Bronchial epithelial cell (primary cell): ENCODE results near the gene AKR1C2. TPM values are rescaled to one million over a fixed set of nuclear protein-coding genes. Genes with fewer than 3 reads are reported as not detected.
"Not testable (repeated sequence)": the region's sequence is repeated elsewhere in the genome, so short reads cannot be mapped to it uniquely, and the experiment has no call there.

Experiments
- DNase-seq: peaks from one replicate; pipeline ENCODE4 v3.0.0-alpha.2; 2010; ENCODE audit warnings: low read depth
- FAIRE-seq: peaks from 2 replicates; lab custom pipeline; 2011; peaks lifted over from hg19 to GRCh38; lab: Jason Lieb, UNC
- H3K27me3 ChIP-seq: 2 replicates; pipeline ENCODE4 v1.5.1; 2011; ENCODE audit warnings: low read length; ENCODE audit not compliant: control insufficient read depth, insufficient read depth
- H3K36me3 ChIP-seq: 2 replicates; pipeline ENCODE4 v1.5.1; 2011; ENCODE audit warnings: low read length; ENCODE audit not compliant: control insufficient read depth, insufficient read depth
- H3K4me3 ChIP-seq: 2 replicates; pipeline ENCODE4 v1.5.1; 2011; ENCODE audit warnings: mild to moderate bottlenecking, low read depth, low read length, control low read depth
- total RNA-seq: library from RNA; depleted of rRNA; stranded (reverse); fragments of >200 nt; gene quantifications from 2 replicates; pipeline ENCODE4 v1.2.1, GENCODE V29; 2014
- TF ChIP-seq, protein P1 (sequence below): IDR thresholded peaks from 2 replicates; pipeline ENCODE4 v1.5.1; 2011; ENCODE audit warnings: mild to moderate bottlenecking, moderate library complexity, low read length, control low read depth, inconsistent platforms; ENCODE audit not compliant: insufficient read depth, severe bottlenecking

The AKR1C2 gene
- total RNA-seq, 1 donor from 2014 or later = 191 TPM

DNA sequence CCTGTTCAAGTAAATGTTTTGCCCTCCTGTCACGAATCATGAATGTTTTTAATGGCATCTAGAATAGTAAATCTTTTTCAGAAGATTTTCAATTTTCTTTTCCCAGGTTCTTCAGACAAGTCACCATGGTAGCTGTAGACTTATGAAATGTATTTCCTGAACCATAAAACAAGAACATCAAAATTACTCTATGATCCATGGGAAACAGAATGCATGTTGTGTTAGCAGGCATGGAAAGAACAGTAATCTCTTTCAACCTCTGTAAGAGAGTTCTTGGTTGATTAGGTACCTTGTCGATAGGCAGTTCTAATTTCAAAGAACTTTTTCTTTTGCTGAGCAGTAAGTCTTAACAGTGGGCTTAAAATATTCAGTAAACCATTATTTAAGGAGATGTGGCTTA, 22.9 kb downstream of the AKR1C2 start:
- no peaks in the 10 kb centered on the region for H3K36me3 ChIP-seq
- no peaks in the 10 kb centered on the region for H3K27me3 ChIP-seq
- DNase-seq (no peak), FAIRE-seq (no peak)
- TF ChIP-seq, protein P1, sequence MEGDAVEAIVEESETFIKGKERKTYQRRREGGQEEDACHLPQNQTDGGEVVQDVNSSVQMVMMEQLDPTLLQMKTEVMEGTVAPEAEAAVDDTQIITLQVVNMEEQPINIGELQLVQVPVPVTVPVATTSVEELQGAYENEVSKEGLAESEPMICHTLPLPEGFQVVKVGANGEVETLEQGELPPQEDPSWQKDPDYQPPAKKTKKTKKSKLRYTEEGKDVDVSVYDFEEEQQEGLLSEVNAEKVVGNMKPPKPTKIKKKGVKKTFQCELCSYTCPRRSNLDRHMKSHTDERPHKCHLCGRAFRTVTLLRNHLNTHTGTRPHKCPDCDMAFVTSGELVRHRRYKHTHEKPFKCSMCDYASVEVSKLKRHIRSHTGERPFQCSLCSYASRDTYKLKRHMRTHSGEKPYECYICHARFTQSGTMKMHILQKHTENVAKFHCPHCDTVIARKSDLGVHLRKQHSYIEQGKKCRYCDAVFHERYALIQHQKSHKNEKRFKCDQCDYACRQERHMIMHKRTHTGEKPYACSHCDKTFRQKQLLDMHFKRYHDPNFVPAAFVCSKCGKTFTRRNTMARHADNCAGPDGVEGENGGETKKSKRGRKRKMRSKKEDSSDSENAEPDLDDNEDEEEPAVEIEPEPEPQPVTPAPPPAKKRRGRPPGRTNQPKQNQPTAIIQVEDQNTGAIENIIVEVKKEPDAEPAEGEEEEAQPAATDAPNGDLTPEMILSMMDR = no peak
- no peak overlapping the region for H3K4me3 ChIP-seq

DNA sequence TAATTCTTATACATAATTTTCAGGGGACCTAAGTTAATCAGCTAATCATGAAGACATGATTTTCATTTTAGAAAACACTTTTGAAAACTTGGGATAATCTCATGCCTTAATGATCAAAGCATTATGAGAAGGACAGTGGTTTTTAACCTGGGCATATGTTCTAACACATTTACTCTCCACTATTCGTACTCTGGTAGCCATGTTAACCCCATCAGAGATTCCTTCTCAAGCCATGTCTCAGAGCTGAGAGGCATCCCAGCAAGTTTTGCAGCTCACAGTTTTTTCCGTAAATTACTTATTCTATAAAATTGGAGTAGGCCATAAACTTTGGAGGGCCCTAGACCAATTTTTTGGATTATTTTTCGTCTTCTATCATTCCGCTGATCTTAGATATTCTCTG, 24.8 kb downstream of the AKR1C2 start:
- Histone ChIP-seq H3K27me3 (no peaks in the 10 kb centered on the region), H3K36me3 (no peaks in the 10 kb centered on the region), H3K4me3 (no peak overlapping the region)
- DNase-seq = no peak
- FAIRE-seq = no peak
- TF ChIP-seq, protein P1 = no peak

DNA sequence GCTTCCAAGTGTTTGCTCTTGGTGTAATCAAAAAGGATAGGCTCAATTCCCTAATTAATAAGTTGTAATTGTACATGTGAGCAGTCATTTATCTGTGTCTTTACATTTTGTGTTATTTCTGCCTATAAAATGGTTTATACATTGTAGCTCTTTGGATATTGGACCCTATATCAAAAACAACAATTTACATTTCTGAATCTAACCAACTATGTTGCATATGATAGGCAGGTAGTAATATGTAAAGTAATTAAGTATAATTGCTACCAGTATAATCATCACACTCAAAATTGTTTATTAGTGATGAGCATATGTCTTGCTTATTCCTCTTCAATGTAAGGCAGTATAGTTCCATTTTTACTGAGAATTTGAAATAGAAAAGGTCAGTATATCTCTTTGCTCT, 26.6 kb downstream of the AKR1C2 start:
- H3K4me3 ChIP-seq = no peak overlapping the region
- TF ChIP-seq, protein P1 = no peak
- FAIRE-seq (no peak), DNase-seq (no peak)
- H3K27me3 ChIP-seq = no peaks in the 10 kb centered on the region
- peaks cover 2% of the 10 kb centered on the region for H3K36me3 ChIP-seq

DNA sequence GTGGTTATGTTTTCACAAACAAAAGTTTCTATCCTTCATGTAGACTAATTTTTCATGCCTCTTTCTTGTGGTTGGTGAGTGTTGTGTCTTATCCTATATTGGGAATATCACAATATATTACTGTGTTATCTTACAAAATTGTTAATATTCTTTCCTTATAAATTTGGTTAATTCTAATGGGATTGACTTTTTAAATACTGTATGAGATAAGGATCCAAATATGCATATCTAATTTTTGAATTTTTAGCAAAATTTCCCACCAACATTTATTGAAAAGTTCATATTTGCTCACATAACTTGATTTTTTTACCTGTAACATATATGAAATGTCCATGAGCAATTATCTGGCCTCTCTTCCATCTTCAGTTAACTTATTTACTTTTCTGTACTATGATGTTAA, 29.3 kb downstream of the AKR1C2 start:
- not testable (repeated sequence) for H3K4me3 ChIP-seq, FAIRE-seq, H3K36me3 ChIP-seq, H3K27me3 ChIP-seq, DNase-seq

DNA sequence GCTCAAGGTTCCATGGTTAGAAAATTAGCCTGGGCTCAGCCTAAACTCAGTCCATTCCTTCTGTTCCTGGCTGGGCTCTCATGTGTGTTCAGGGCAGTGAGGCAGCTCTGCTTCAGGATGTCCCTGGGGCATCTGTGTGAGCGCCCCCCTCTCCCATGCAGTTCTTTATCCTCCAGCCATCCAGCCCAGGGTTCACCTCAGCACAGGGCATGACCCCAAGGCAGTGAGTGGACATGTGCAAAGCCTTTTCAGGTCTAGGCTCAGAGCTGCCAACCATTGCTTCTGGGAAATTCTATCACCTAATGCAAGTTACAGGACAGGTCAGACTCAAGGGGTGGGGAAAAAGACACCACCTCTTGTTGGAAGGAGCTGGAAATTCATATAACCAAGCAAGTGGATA, 30.4 kb downstream of the AKR1C2 start:
- H3K4me3 ChIP-seq, H3K27me3 ChIP-seq, FAIRE-seq, DNase-seq: not testable (repeated sequence)
- peaks cover 12% of the 10 kb centered on the region for H3K36me3 ChIP-seq

DNA sequence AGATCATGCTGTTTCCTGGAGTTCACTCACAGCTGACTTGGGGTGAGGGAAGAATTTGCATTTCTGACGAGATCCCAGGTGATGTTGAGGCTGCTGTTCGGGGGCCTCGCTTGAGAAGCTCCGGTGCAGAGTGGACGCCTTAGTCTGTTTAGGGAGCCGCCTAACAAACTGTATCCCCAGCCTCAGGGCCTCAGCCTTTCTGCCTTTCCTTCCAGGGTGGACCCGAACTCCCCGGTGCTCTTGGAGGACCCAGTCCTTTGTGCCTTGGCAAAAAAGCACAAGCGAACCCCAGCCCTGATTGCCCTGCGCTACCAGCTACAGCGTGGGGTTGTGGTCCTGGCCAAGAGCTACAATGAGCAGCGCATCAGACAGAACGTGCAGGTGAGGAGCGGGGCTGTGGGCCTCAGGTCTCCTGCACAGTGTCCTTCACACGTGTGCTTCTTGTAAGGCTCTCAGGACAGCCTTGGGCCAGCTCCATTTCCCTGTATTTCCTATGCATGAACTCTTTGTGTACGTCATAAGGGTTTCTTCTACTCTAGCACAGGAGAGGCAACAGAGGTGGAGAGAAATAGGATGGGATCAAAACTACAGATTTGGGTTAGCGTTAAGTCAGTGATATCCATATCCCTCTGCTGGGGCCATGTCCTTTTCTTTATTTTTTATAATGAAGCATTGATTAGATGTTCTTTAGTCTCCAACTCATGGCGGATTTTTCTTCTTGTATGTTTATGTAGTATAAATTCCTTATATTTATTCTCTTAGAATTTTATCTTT, 31.1 kb downstream of the AKR1C2 start:
- not testable (repeated sequence) for FAIRE-seq, DNase-seq, H3K27me3 ChIP-seq, H3K4me3 ChIP-seq
- H3K36me3 ChIP-seq = peaks cover 12% of the 10 kb centered on the region

DNA sequence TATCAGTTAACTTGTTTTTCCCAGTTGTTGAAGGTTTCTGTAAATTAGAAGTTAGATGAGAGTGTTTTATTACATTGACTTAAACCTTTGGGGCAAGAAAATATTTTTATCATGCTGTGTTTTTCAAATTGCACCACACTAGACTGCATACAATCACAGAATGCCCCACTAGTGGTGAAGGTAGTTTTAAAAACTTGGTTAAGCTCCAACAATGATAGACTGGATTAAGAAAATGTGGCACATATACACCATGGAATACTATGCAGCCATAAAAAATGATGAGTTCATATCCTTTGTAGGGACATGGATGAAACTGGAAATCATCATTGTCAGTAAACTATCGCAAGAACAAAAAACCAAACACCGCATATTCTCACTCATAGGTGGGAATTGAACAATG, 33.3 kb downstream of the AKR1C2 start:
- H3K27me3 ChIP-seq, FAIRE-seq, DNase-seq, H3K4me3 ChIP-seq: not testable (repeated sequence)
- H3K36me3 ChIP-seq = peaks cover 17% of the 10 kb centered on the region

DNA sequence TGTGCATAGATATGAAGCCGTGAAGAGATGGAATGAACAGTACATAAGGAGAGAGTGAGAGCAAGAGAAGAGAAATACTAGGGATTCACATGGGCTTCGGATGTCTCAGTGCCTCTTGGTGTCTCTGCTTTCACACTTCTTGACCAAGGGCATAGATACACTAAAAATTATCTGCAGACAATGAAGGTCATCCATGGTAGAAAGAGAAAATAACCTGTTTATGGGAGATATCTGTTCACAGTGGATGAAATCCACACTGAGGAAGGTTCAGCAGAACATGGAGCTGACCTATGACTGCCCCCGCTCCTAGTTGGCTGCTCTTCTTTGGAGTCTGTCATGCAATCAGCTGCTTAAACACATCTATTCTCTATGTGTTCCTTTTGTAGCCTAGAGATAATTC, 34.4 kb downstream of the AKR1C2 start:
- peaks cover 19% of the 10 kb centered on the region for H3K36me3 ChIP-seq
- H3K27me3 ChIP-seq, DNase-seq, H3K4me3 ChIP-seq, FAIRE-seq: not testable (repeated sequence)

DNA sequence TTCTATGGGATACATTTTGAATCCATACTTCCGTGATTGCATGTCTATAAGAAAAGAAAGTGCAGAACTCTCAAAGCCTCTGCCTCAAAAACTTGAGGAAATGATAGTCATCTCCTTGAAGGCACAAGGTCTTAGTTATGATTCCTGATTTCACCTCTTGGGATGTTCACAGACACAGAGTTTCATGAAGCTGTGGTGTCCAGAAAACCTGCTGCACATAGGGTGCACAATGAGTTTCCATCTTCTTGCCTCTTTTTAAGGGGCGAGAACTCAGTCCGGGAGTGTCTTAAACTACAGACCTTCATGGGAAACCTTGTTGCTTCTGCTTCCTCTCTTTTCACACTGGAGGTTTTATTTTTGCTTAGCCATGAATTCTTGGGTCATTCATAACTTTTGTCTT, 36.5 kb downstream of the AKR1C2 start:
- H3K4me3 ChIP-seq, H3K27me3 ChIP-seq, FAIRE-seq, DNase-seq: not testable (repeated sequence)
- H3K36me3 ChIP-seq = peaks cover 17% of the 10 kb centered on the region

DNA sequence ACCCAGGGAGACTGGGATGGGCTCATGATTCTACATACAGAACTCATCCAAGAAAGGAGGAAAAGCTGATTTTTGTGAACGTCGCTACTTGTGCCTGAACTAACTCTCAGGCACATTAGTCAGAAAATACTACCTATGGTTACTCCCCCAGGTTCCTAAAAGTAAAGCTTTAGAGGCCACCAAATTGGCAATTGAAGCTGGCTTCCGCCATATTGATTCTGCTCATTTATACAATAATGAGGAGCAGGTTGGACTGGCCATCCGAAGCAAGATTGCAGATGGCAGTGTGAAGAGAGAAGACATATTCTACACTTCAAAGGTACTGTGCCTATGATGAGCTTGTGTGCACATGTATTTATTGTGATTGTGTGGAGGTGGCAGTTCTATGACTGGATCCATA, 37.9 kb downstream of the AKR1C2 start:
- peaks cover 17% of the 10 kb centered on the region for H3K36me3 ChIP-seq
- not testable (repeated sequence) for DNase-seq, H3K4me3 ChIP-seq, FAIRE-seq, H3K27me3 ChIP-seq

DNA sequence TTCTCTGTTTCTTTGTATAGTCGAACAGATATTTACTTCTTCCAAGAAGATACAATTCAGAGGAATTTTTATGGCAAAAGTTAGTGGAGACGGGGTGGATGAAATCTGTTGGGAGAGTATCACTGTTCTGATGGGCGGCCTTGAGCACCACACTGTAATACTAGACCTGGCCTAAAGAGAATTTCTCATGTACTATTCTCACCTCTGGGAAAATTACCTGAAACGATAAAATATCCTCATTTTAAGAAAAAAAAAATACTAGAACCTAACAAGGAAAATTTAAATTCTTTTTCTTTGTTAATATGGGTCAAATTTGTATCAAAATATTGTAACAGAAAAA, 39.9 kb downstream of the AKR1C2 start:
- not testable (repeated sequence) for FAIRE-seq, DNase-seq, H3K27me3 ChIP-seq
- Histone ChIP-seq H3K4me3 (peak overlapping the region; percentile 37), H3K36me3 (peaks cover 10% of the 10 kb centered on the region)
